GM19023 (cell line): ENCODE results near the gene SLC24A3.

Experiments used
- ATAC-seq: cut with Tn5 transposase; IDR thresholded peaks from one replicate; pipeline ENCODE4 v1.9.1; 2021; ENCODE audit warnings: mild to moderate bottlenecking, moderate library complexity; ENCODE audit not compliant: unreplicated experiment

The SLC24A3 gene

GRCh38 chr20:19212469-19212815 lies at the start of gene SLC24A3:
TSS of gene SLC24A3 (plus strand) at chr20:19212642.
- ATAC-seq = no peak

GRCh38 chr20:19170148-19170547 lies 42.3 kb upstream of the SLC24A3 start:
- ATAC-seq = no peak

- no peak for ATAC-seq
These were observed 39.8 kb upstream of the SLC24A3 start for GRCh38 chr20:19172637-19173036.

GRCh38 chr20:19176470-19177052 lies 35.9 kb upstream of the SLC24A3 start:
- ATAC-seq = no peak

- ATAC-seq = no peak
These were observed 30.9 kb upstream of the SLC24A3 start for GRCh38 chr20:19181552-19181951.

GRCh38 chr20:19185083-19185482 lies 27.4 kb upstream of the SLC24A3 start:
- ATAC-seq = no peak

GRCh38 chr20:19193349-19193748 lies 19.1 kb upstream of the SLC24A3 start:
- no peak for ATAC-seq

GRCh38 chr20:19205981-19206396 lies 6.5 kb upstream of the SLC24A3 start:
- no peak for ATAC-seq

GRCh38 chr20:19207541-19207940 lies 4.9 kb upstream of the SLC24A3 start:
- no peak for ATAC-seq

- ATAC-seq = no peak
These were observed 1.9 kb upstream of the SLC24A3 start for GRCh38 chr20:19210391-19211155.

GRCh38 chr20:19211252-19211651 lies 1.2 kb upstream of the SLC24A3 start:
- ATAC-seq = no peak

GRCh38 chr20:19211661-19212468 lies 577 bp upstream of the SLC24A3 start:
- ATAC-seq = no peak

GRCh38 chr20:19212821-19213502 lies 520 bp downstream of the SLC24A3 start:
- ATAC-seq = no peak

GRCh38 chr20:19213946-19214490 lies 1.6 kb downstream of the SLC24A3 start:
- ATAC-seq = no peak

GRCh38 chr20:19218411-19218810 lies 6.0 kb downstream of the SLC24A3 start:
- no peak for ATAC-seq

GRCh38 chr20:19222520-19223040 lies 10.1 kb downstream of the SLC24A3 start:
- ATAC-seq = no peak

- no peak for ATAC-seq
These were observed 11.2 kb downstream of the SLC24A3 start for GRCh38 chr20:19223640-19224039.

- no peak for ATAC-seq
These were observed 19.1 kb downstream of the SLC24A3 start for GRCh38 chr20:19231359-19232035.

GRCh38 chr20:19232997-19233794 lies 20.8 kb downstream of the SLC24A3 start:
- ATAC-seq = no peak
